Measurements from ENCODE around the gene TUT4. TPM values are rescaled to one million over a fixed set of nuclear protein-coding genes. Genes with fewer than 3 reads are reported as not detected.

TUT4 gene
- total and polyA plus RNA-seq, 2 donors (not counting 1 experiment from before 2014, with no cell fraction given) = 29.3 to 37.5 TPM

DNA sequence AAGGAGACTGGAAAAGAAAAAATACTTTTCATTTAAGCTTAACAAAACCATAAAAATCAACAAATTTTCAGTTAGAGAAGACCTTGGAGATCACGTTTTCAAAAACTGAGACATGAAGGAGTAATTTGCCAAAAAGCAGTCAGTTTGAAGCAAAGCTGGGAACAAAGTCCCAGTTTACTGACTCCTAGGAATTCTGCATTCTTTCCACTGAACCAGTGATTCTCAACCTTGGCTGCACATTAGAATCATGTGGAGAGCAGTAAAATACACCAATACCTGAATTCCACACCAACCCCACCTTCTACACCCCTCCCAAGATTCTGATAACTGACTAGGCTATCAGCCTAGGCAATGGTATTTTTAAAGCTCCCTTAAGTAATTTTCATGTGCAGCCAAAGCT lies 75.0 kb downstream of the TUT4 start:
- no peak overlapping the region for H2AFZ ChIP-seq (ENCODE audit: low read length)

DNA sequence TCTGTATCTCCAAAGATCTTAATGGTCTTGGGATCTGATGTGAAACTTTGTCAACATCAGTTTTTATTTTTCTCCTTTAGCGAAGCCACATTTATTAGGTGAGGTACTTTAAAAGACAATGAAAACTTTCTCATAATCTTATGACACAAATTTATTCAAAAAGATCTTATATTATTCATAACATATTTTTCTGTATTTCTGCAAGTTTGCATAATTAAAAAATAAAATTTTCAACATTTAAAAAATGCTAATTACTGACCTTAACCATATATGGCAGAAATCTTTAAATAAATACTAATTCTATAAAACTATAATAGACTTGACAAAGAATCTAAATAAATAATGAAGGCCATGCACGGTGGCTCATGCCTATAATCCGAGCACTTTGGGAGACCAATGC lies 75.9 kb downstream of the TUT4 start:
- Histone ChIP-seq H3K79me2 (ENCODE audit: control insufficient read depth, insufficient read depth, low read length) (no peaks in the 10 kb centered on the region), H3K27ac (ENCODE audit: insufficient read depth, low read length) (no peak overlapping the region), H4K20me1 (ENCODE audit: control insufficient read depth, extremely low read depth, insufficient read depth, low read length) (no peaks in the 10 kb centered on the region), H3K9me3 (ENCODE audit: control insufficient read depth, insufficient read depth, low read depth, low read length) (no peaks in the 10 kb centered on the region), H3K27me3 (ENCODE audit: control insufficient read depth, insufficient read depth, low read length) (no peaks in the 10 kb centered on the region), H2AFZ (ENCODE audit: low read length) (no peak overlapping the region), H3K4me1 (ENCODE audit: control insufficient read depth, extremely low read depth, insufficient read depth, low read length) (no peaks in the 10 kb centered on the region), H3K4me3 (replicated peaks in 1 of 4; ENCODE audit: control extremely low read depth in 1 of 4, insufficient read depth in 1 of 4, low read depth in 3 of 4, low read length in 4 of 4) (no peak overlapping the region), H3K4me2 (ENCODE audit: extremely low read depth, insufficient read depth, low read length) (no peak overlapping the region), H3K36me3 (ENCODE audit: control insufficient read depth, insufficient read depth, low read length) (peaks cover 2% of the 10 kb centered on the region), H3K9ac (ENCODE audit: insufficient read depth, low read length) (no peak overlapping the region)
- no peak for TF ChIP-seq EZH2 (IDR thresholded peaks at IDR 0.05; ENCODE audit: low read length, missing control alignments)
- TF ChIP-seq, protein P1, sequence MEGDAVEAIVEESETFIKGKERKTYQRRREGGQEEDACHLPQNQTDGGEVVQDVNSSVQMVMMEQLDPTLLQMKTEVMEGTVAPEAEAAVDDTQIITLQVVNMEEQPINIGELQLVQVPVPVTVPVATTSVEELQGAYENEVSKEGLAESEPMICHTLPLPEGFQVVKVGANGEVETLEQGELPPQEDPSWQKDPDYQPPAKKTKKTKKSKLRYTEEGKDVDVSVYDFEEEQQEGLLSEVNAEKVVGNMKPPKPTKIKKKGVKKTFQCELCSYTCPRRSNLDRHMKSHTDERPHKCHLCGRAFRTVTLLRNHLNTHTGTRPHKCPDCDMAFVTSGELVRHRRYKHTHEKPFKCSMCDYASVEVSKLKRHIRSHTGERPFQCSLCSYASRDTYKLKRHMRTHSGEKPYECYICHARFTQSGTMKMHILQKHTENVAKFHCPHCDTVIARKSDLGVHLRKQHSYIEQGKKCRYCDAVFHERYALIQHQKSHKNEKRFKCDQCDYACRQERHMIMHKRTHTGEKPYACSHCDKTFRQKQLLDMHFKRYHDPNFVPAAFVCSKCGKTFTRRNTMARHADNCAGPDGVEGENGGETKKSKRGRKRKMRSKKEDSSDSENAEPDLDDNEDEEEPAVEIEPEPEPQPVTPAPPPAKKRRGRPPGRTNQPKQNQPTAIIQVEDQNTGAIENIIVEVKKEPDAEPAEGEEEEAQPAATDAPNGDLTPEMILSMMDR (conservative IDR thresholded peaks at IDR 0.05 in 1 of 2, IDR thresholded peaks at IDR 0.05 in 1 of 2; ENCODE audit: low read depth in 1 of 2, low read length in 2 of 2) = no peak
- DNase-seq (ENCODE audit: low read depth in 2 of 2) = no peak

More for the DNA sequence above, 75.0 kb downstream of the TUT4 start:
- H3K27ac ChIP-seq (ENCODE audit: insufficient read depth, low read length) = no peak overlapping the region
- H3K9me3 ChIP-seq (ENCODE audit: control insufficient read depth, insufficient read depth, low read depth, low read length) = no peaks in the 10 kb centered on the region
- no peaks in the 10 kb centered on the region for H4K20me1 ChIP-seq (ENCODE audit: control insufficient read depth, extremely low read depth, insufficient read depth, low read length)
- TF ChIP-seq EZH2 (IDR thresholded peaks at IDR 0.05; ENCODE audit: low read length, missing control alignments) = no peak
- TF ChIP-seq, protein P1 (conservative IDR thresholded peaks at IDR 0.05 in 1 of 2, IDR thresholded peaks at IDR 0.05 in 1 of 2; ENCODE audit: low read depth in 1 of 2, low read length in 2 of 2) = no peak
- no peaks in the 10 kb centered on the region for H3K4me1 ChIP-seq (ENCODE audit: control insufficient read depth, extremely low read depth, insufficient read depth, low read length)
- no peaks in the 10 kb centered on the region for H3K27me3 ChIP-seq (ENCODE audit: control insufficient read depth, insufficient read depth, low read length)
- no peak for DNase-seq (ENCODE audit: low read depth in 2 of 2)
- H3K79me2 ChIP-seq (ENCODE audit: control insufficient read depth, insufficient read depth, low read length) = no peaks in the 10 kb centered on the region
- no peak overlapping the region for H3K9ac ChIP-seq (ENCODE audit: insufficient read depth, low read length)
- no peak overlapping the region for H3K4me2 ChIP-seq (ENCODE audit: extremely low read depth, insufficient read depth, low read length)
- H3K4me3 ChIP-seq (replicated peaks in 1 of 4; ENCODE audit: control extremely low read depth in 1 of 4, insufficient read depth in 1 of 4, low read depth in 3 of 4, low read length in 4 of 4) = no peak overlapping the region
- H3K36me3 ChIP-seq (ENCODE audit: control insufficient read depth, insufficient read depth, low read length) = peaks cover 2% of the 10 kb centered on the region

DNA sequence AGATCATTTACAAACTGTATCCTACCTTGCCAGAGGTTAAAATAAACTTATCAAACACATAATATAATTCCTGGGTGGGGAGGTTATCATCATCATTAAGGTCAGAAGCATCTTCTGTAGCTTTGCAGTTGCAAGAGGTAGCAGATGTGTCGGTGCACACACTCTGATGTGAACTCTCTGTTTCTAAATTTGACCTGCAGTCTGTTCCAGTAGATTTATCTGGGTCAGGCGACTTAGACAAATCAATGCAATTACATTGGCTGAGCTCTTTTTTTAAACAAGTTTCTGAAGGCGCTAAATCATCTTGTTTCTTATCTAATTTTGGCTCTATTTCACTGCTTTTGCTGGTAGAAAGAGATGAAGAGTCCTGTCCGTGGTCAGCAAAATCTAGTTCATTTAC lies 78.1 kb downstream of the TUT4 start:
- no peak overlapping the region for H3K4me2 ChIP-seq (ENCODE audit: extremely low read depth, insufficient read depth, low read length)
- DNase-seq (ENCODE audit: low read depth in 2 of 2) = no peak

More for the DNA sequence above, 78.1 kb downstream of the TUT4 start:
- Histone ChIP-seq H3K79me2 (ENCODE audit: control insufficient read depth, insufficient read depth, low read length) (no peaks in the 10 kb centered on the region), H3K4me3 (replicated peaks in 1 of 4; ENCODE audit: control extremely low read depth in 1 of 4, insufficient read depth in 1 of 4, low read depth in 3 of 4, low read length in 4 of 4) (no peak overlapping the region), H3K9me3 (ENCODE audit: control insufficient read depth, insufficient read depth, low read depth, low read length) (no peaks in the 10 kb centered on the region), H3K36me3 (ENCODE audit: control insufficient read depth, insufficient read depth, low read length) (peaks cover 2% of the 10 kb centered on the region), H3K27ac (ENCODE audit: insufficient read depth, low read length) (no peak overlapping the region), H3K27me3 (ENCODE audit: control insufficient read depth, insufficient read depth, low read length) (no peaks in the 10 kb centered on the region), H4K20me1 (ENCODE audit: control insufficient read depth, extremely low read depth, insufficient read depth, low read length) (no peaks in the 10 kb centered on the region), H3K4me1 (ENCODE audit: control insufficient read depth, extremely low read depth, insufficient read depth, low read length) (no peaks in the 10 kb centered on the region), H3K9ac (ENCODE audit: insufficient read depth, low read length) (no peak overlapping the region), H2AFZ (ENCODE audit: low read length) (no peak overlapping the region)
- no peak for TF ChIP-seq EZH2 (IDR thresholded peaks at IDR 0.05; ENCODE audit: low read length, missing control alignments)
- TF ChIP-seq, protein P1 (conservative IDR thresholded peaks at IDR 0.05 in 1 of 2, IDR thresholded peaks at IDR 0.05 in 1 of 2; ENCODE audit: low read depth in 1 of 2, low read length in 2 of 2) = no peak
